GM12873 (cell line): ENCODE measurements around the gene LEF1.

ENCODE experiments used
- CTCF ChIP-seq: IDR thresholded peaks from 2 replicates; pipeline ENCODE4 v1.5.1; 2012; ENCODE audit warnings: low read depth, mild to moderate bottlenecking, moderate library complexity, low read length, control low read depth; ENCODE audit not compliant: insufficient read depth; ENCODE audit errors: missing control alignments

The LEF1 gene

GRCh38 chr4:108139089-108139488, 29.6 kb downstream of the LEF1 start:
- no peak for TF ChIP-seq CTCF

- peak; percentile 20 for TF ChIP-seq CTCF
These were observed 33.1 kb downstream of the LEF1 start for GRCh38 chr4:108135549-108136209.

GRCh38 chr4:108130955-108131354, 37.8 kb downstream of the LEF1 start:
- TF ChIP-seq CTCF = no peak

GRCh38 chr4:108129196-108129595, 39.5 kb downstream of the LEF1 start:
- TF ChIP-seq CTCF = no peak

- TF ChIP-seq CTCF = no peak
These were observed 41.9 kb downstream of the LEF1 start for GRCh38 chr4:108126806-108127205.

GRCh38 chr4:108120789-108121188, 47.9 kb downstream of the LEF1 start:
- TF ChIP-seq CTCF = no peak

GRCh38 chr4:108119199-108119800, 49.4 kb downstream of the LEF1 start:
- TF ChIP-seq CTCF = no peak
